MV-4-11 (cell line): ENCODE results near the gene ZBTB49.
A peak's percentile ranks its signal among the peaks of the same experiment; 100 is the strongest.

Experiments
- DNase-seq: peaks from one replicate; lab custom pipeline; 2025; lab: John Stamatoyannopoulos, UW

Gene ZBTB49

GRCh38 chr4:4284827-4285618 lies 5.0 kb upstream of the ZBTB49 start:
- no peak for DNase-seq

DNA sequence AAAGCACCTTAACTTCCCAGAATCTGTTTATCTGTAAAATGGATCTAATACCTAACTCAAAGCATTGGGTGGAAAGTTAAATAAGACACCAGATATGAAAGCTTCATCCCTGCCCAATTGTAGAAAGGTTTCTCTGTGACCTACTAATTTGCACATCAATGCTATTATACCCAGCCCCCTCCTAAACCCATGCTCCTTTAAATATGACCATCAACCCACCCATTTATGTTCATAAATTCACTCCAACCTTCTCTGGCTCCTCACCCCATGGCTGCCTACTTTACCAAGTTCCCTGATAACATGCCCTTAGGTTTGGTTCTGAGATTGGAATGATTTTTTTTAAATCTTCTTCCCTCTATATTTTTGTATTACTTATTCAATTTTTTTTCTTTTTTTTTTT lies 2.0 kb upstream of the ZBTB49 start:
- no peak for DNase-seq

DNA sequence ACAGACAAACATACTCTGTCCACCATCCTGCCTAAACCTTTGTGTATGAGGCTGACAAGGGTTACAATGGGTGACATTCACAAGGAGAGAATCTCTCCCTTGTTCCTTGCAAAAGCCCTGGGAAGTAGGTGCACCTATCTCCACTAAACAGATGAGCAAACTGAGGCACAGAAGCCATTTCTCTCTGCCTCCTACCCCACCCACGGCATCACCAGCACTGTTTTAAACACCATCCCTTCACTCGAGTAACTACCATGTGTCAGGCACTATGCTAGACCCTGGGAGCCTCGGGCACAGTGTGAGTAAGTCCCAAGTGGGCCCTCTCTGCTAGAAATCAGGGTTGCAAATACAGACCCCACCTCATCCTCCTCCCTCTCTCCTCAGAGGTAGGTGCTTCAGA lies 996 bp upstream of the ZBTB49 start:
- peak; percentile 2 for DNase-seq

GRCh38 chr4:4289597-4289940 lies 482 bp upstream of the ZBTB49 start:
- DNase-seq, result no peak

DNA sequence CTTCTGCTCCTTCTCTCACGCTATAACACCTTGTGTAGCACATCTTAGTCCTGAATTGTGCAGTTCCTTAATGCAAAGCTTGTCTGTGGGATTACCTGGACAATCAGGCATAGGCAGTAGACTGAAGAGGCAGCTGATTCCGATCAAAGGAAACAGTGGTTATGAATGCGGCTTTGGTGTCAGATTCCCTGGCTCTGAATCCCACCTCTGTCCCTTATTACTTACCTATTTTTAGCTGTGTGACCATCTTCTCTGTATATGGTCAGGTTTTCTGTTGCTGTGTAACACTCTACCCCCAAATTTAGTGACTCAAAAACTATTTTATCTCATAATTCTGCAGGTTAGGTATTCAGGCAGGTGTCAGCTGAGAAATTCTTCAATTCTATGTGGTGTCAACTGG lies 3.2 kb downstream of the ZBTB49 start:
- no peak for DNase-seq

DNA sequence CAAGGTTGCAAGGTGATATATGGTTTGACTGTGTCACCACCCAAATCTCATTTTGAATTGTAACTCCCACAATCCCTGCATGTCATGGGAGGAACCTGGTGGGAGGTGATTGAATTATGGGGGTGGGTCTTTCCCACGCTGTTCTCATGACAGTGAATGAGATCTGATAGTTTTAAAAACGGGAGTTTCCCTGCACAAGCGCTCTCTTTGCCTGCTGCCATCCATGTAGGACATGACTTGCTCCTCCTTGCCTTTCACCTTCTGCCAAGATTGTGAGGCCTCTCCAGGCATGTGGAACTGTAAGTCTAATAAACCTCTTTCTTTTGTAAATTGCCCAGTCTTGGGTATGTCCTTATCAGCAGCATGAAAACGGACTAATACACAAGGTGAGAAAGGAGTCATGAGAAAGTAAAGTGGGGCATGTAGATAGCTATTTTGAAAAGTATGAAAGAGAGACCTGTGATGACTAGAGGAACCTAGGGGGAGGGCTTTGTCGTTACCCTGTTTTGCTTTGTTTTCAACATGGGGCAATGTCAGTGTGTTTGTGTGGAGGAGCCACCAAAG lies 6.3 kb downstream of the ZBTB49 start:
- DNase-seq, result no peak

DNA sequence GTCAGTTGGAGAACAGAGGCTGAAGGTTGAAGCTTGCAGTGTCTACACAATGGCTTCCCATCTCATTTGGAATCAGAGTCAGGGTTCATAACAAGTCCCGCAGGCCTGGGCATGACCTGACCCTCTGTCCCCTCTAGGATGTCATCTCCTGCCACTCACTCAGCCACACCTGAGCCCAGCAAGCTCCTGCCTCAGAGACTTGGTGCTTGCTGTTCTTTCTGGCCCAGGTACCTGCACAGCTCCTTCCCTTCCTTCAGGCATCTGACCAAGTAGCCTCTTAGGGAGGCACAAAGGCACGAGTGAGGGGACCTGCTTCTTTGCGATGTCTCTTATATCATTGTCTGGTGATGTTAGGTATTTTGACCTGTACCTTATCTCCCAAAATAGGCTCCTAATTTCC lies 9.0 kb downstream of the ZBTB49 start:
- DNase-seq, result no peak

GRCh38 chr4:4302001-4302400 lies 11.9 kb downstream of the ZBTB49 start:
- DNase-seq, result no peak

DNA sequence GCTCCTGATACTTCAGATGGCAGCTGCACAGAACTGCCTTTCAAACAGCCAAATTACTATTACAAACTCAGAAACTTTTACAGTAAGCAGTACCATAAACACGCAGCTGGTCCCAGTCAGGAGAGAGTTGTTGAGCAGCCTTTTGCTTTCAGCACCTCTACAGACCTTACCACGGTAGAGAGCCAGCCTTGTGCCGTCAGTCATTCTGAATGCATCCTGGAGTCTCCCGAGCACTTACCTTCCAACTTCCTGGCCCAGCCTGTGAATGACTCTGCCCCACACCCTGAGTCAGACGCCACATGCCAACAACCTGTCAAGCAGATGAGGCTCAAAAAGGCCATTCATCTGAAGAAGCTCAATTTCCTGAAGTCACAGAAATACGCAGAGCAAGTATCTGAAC lies 12.4 kb downstream of the ZBTB49 start:
- no peak for DNase-seq

- no peak for DNase-seq
Measured at GRCh38 chr4:4306920-4307319, 16.9 kb downstream of the ZBTB49 start.

DNA sequence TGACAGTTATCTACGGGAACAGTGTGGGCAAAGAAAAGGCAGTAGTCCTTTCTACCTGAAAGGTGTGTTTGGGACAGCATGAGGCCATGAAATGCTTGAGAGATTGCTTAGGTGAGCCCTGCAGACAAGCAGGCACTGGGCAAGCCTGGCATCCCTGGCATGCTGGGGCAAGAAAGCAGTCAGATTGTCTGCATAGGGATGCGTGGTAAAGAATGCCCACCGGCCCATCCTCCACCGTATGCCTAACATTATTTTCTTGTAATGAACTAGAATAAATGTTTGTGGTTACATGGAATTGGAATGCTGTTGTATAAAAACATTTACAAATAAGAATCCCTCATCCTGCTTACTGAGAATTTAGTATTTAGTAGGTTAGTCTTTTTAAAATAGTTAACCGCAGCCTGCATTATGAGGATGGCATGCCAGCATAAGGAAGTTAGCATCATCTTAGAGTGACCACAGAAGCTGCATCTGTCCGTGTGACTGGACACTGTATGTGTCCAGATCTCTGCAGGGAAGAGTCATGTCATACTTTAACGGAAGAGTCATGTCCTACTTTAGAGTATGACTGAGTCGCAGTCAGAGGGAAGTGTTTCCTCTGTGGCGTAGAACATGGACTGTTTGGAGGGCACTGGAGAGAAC lies 18.9 kb downstream of the ZBTB49 start:
- DNase-seq, result no peak

GRCh38 chr4:4311193-4311592 lies 21.1 kb downstream of the ZBTB49 start:
- DNase-seq, result peak; percentile 42

DNA sequence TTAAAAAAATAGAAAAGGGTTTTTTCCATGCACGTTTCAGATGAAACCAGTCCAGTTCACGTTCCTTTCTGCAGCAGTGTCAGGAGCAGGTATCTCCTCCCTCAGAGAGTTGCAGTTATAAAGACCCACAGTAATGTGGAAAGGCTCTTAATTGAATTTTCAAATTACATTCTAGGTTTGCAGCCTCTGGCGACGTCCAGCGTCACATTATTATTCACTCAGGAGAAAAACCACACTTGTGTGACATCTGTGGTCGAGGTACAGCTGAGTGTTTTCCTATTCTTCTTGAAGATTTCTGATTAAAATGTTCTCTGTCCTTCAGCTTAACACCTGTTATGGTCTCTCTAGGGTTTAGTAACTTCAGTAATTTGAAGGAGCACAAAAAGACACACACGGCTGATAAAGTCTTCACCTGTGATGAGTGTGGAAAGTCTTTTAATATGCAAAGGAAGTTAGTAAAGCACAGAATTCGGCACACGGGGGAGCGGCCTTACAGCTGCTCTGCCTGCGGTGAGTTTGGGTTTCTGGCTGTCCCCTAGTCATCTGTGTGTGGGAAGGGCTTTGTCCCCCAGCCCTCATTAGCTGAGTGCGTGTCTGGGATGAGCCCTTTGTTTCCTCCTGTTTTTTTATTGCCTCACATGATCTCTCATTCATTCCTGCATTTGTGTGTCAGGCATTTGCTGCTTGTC lies 25.6 kb downstream of the ZBTB49 start:
- no peak for DNase-seq

DNA sequence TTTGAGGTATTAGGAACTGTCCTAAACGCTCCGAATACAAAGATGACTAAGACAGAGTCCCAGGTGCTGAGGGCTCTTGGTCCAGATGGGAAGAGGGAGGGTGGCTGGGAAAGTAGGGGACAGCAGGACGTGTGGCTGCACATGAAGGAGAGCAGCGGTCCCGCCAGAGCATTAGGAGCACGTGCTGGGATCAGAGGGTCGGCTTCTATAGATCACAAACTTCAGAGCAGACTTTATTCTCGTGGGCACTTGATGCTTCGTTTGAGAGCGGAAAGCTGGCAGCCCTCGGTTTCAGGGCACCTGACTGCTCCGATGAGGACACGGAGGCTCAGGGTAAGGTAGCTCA lies 26.1 kb downstream of the ZBTB49 start:
- no peak for DNase-seq

GRCh38 chr4:4317496-4318232 lies 27.6 kb downstream of the ZBTB49 start:
- DNase-seq, result no peak

- no peak for DNase-seq
Measured at GRCh38 chr4:4320528-4320927, 30.5 kb downstream of the ZBTB49 start.

GRCh38 chr4:4320951-4321714 lies 31.1 kb downstream of the ZBTB49 start:
- DNase-seq, result no peak

DNA sequence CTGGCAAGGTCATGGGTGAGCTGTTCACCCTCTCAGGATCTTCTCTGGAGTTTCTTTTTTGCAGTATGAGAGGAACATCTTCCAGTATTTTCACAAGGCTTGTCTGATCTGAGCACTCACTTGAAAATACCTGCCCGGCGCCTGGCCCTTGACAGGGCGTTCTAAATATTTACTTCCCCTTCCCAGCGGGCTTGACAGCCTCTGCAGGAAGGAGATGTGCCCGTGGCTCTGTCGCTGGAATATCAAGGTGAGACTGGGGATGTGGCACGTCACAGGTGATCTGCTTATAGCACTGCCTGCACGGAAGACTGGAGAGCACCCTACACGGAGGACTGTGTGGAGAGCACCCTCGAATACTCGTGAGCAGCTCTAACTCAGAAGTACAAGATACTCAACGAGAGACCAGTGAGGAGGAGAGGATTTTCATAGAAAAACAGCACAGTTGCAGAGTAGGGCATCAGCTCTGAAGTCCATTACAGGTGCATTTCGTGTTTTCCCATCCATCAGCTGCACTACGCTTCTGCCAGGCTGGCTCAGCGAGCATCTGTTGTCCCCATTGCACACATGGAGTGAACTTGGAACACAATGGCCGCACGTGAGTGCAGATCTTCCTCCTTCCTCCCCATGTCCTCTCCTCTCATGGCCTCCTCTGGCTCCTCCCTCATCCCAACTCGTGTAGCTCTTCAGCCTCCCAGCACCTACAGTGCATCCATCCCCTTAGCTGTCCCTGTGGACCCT lies 32.1 kb downstream of the ZBTB49 start:
- DNase-seq, result no peak

DNA sequence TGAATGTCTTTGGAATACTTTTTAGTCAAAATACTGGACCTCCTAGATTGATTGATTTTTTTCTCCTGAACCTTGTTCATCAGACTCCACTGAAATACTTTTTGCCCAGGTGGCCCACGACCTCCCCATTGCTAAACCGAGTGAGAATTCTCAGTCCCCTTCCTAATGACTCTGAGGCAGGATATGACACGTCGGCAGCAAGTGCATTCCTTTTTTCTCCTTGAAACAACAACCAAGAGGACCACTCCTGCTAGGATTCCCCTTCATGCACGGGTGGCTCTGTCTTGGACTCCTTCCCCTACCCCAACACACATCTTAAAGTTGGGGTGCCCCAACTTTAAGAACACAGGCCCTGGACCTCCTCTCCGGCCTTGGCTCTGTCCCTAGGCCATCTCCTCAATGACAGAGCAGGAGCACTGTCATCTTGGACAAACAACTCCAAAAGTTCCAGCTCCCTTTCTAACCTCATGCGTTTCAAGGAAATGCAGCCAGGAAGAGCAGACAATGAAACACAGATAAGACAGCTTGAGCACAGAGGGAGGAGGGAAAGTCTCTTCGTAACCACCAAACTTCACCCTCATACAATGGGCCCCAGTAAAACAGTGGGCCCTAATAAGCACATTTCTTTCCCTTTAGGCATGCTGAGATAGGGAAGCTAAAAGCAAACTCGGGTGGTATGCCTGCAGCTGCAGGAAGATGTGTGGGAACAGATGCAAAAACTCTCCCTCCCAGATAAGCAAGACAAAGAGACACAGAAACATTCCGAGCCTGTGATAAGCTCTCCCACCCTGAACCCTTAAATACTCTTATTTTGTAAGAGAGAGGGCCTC lies 33.9 kb downstream of the ZBTB49 start:
- no peak for DNase-seq

- DNase-seq, result no peak
Measured at GRCh38 chr4:4325321-4325720, 35.3 kb downstream of the ZBTB49 start.
